SU-DHL-6 (cell line): Measurements from ENCODE around the gene DRC1.

Source experiments
- H2AFZ ChIP-seq: fragments of 200-600 bp; sonication (generic); 2 replicates; pipeline ENCODE4 v1.6.1; 2014; ENCODE audit warnings: low read depth, mild to moderate bottlenecking, moderate library complexity, mixed read lengths, antibody characterized with exemption, low read length; ENCODE audit not compliant: severe bottlenecking
- H3F3A ChIP-seq: fragments of 200-600 bp; shearing (Covaris generic); 2 replicates; pipeline ENCODE4 v1.6.0; 2016; ENCODE audit warnings: antibody characterized with exemption, mild to moderate bottlenecking; ENCODE audit not compliant: insufficient read depth
- H3K27ac ChIP-seq: fragments of 200-600 bp; sonication (generic); 2 replicates; pipeline ENCODE4 v1.5.1; 2016; ENCODE audit warnings: low read depth, mild to moderate bottlenecking, low read length, moderate library complexity, mixed read lengths
- H3K27me3 ChIP-seq: fragments of 200-600 bp; sonication (generic), shearing (Covaris generic); 2 replicates; pipeline ENCODE4 v1.6.0; 2014; ENCODE audit warnings: mild to moderate bottlenecking, low read length
- H3K36me3 ChIP-seq: fragments of 200-600 bp; sonication (generic); 2 replicates; pipeline ENCODE4 v1.6.1; 2014; ENCODE audit warnings: mild to moderate bottlenecking, low read length, mixed read lengths
- H3K4me2 ChIP-seq: fragments of 300-600, 200-600 bp; shearing (Covaris generic), sonication (generic); 2 replicates; pipeline ENCODE4 v1.6.0; 2014; ENCODE audit warnings: low read length, low read depth, mild to moderate bottlenecking; ENCODE audit not compliant: poor library complexity, severe bottlenecking
- H3K4me3 ChIP-seq: fragments of 200-600 bp; sonication (generic); 2 replicates; pipeline ENCODE4 v1.5.1; 2014; ENCODE audit warnings: antibody characterized with exemption, low read length, mild to moderate bottlenecking, mixed read lengths; ENCODE audit not compliant: insufficient read depth, poor library complexity, severe bottlenecking
- H3K79me2 ChIP-seq: fragments of 200-600 bp; sonication (generic); 2 replicates; pipeline ENCODE4 v1.6.1; 2014; ENCODE audit warnings: mild to moderate bottlenecking, low read length, moderate library complexity; ENCODE audit not compliant: insufficient read depth
- H3K9ac ChIP-seq: fragments of 200-600 bp; sonication (generic); 2 replicates; pipeline ENCODE4 v1.7.0; 2014; ENCODE audit warnings: mild to moderate bottlenecking, low read length
- H3K9me2 ChIP-seq: fragments of 200-600 bp; sonication (generic); replicated peaks from 2 replicates; pipeline ENCODE4 v1.6.1; 2014; ENCODE audit warnings: low read length; ENCODE audit not compliant: insufficient read depth
- H3K9me3 ChIP-seq: fragments of 200-600 bp; sonication (generic); 2 replicates; pipeline ENCODE4 v1.6.1; 2014; ENCODE audit warnings: low read length, mixed read lengths; ENCODE audit not compliant: insufficient read depth
- H4K20me1 ChIP-seq: fragments of 200-600 bp; sonication (generic); 2 replicates; pipeline ENCODE4 v1.6.1; 2014; ENCODE audit warnings: low read depth, mild to moderate bottlenecking, antibody characterized with exemption, low read length, moderate library complexity, mixed read lengths
- EZH2phosphoT487 ChIP-seq: fragments of 200-600 bp; sonication (generic), shearing (Covaris generic); conservative IDR thresholded peaks from 2 replicates; pipeline ENCODE4 v1.6.1; 2018; ENCODE audit warnings: mild to moderate bottlenecking, antibody characterized with exemption, low read length, moderate library complexity, mixed read lengths
- TF ChIP-seq, protein P1 (sequence below): fragments of 200-600 bp; sonication (generic); IDR thresholded peaks from one replicate; pipeline ENCODE4 v1.5.1; 2017; ENCODE audit warnings: antibody characterized with exemption, mild to moderate bottlenecking, low read length, moderate library complexity; ENCODE audit not compliant: insufficient read depth, poor library complexity, severe bottlenecking

DRC1 gene

GRCh38 chr2:26485099-26485498 is 83.4 kb downstream of the DRC1 start:
- no peaks in the 10 kb centered on the region for H3K9me3 ChIP-seq
- H2AFZ ChIP-seq: no peak overlapping the region
- no peak for TF ChIP-seq EZH2phosphoT487
- TF ChIP-seq, protein P1, sequence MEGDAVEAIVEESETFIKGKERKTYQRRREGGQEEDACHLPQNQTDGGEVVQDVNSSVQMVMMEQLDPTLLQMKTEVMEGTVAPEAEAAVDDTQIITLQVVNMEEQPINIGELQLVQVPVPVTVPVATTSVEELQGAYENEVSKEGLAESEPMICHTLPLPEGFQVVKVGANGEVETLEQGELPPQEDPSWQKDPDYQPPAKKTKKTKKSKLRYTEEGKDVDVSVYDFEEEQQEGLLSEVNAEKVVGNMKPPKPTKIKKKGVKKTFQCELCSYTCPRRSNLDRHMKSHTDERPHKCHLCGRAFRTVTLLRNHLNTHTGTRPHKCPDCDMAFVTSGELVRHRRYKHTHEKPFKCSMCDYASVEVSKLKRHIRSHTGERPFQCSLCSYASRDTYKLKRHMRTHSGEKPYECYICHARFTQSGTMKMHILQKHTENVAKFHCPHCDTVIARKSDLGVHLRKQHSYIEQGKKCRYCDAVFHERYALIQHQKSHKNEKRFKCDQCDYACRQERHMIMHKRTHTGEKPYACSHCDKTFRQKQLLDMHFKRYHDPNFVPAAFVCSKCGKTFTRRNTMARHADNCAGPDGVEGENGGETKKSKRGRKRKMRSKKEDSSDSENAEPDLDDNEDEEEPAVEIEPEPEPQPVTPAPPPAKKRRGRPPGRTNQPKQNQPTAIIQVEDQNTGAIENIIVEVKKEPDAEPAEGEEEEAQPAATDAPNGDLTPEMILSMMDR: no peak

DNA sequence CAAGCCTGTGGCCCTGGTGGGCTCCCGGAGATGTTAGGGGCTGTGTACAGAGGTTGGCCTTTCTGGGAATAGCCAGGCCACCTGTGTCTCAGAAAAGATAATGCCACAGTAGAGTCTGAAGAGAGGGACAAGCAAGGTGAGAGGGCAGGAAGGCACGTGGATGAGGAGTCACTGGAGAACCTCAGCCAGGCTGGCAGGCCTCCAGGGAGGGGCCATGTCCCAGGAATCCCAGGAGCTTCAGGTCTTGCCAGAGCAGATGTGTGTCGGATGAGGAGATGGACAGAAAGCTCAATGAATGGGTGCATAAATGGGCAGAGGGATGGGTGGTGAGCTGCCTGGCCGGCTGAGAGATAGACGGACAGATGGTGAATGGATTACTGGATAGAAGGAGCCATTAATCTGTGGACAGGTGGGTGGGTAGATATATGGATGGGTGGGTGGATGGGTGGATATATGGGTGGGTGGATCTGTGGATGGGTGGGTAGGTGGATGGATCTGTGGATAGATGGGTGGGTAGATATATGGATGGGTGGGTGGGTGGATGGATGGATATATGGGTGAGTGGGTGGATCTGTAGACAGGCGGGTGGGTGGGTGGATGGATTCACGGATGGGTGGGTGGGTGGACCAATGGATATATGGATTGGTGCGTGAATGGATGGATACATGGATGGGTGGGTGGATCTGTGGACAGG is 84.2 kb downstream of the DRC1 start:
- Histone ChIP-seq H2AFZ (no peak overlapping the region), H3K79me2 (no peaks in the 10 kb centered on the region), H3K9me2 (no peaks in the 10 kb centered on the region), H3K9ac (no peak overlapping the region), H3K9me3 (no peaks in the 10 kb centered on the region), H3K27ac (no peak overlapping the region), H3K4me3 (no peak overlapping the region), H3F3A (no peaks in the 10 kb centered on the region), H3K27me3 (no peaks in the 10 kb centered on the region), H3K4me2 (no peak overlapping the region), H3K36me3 (no peaks in the 10 kb centered on the region), H4K20me1 (no peaks in the 10 kb centered on the region)
- TF ChIP-seq, protein P1: no peak
- TF ChIP-seq EZH2phosphoT487: no peak

More at GRCh38 chr2:26485099-26485498, 83.4 kb downstream of the DRC1 start:
- Histone ChIP-seq H3K36me3 (no peaks in the 10 kb centered on the region), H3K27ac (no peak overlapping the region), H3K9me2 (no peaks in the 10 kb centered on the region), H3K9ac (no peak overlapping the region), H3K79me2 (no peaks in the 10 kb centered on the region), H3K4me2 (no peak overlapping the region), H4K20me1 (no peaks in the 10 kb centered on the region), H3F3A (no peaks in the 10 kb centered on the region), H3K27me3 (no peaks in the 10 kb centered on the region), H3K4me3 (no peak overlapping the region)

DNA sequence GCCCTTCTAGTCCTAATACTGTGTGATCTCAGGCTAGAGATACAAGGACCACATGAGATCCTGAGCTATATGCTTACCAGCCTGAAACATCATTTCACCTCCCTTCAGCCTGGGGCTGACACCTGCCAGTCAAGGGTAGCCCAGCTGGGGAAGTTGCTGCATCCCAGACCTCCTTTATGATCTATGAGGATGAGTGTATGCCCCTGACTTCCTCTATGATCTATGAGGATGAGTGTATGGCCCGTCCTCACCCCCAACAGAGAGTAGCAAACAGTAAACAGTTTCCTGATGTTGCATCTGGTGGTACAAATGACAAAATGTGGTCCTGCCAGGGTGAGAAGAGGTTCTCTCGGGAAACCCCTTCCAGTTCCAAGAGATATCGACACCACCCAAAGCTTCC is 85.1 kb downstream of the DRC1 start:
- Histone ChIP-seq H3F3A (no peaks in the 10 kb centered on the region), H3K79me2 (no peaks in the 10 kb centered on the region), H3K27ac (no peak overlapping the region), H3K9me2 (no peaks in the 10 kb centered on the region), H3K9me3 (no peaks in the 10 kb centered on the region), H3K9ac (no peak overlapping the region), H3K36me3 (no peaks in the 10 kb centered on the region), H3K4me2 (no peak overlapping the region), H3K4me3 (no peak overlapping the region), H4K20me1 (no peaks in the 10 kb centered on the region), H3K27me3 (no peaks in the 10 kb centered on the region), H2AFZ (no peak overlapping the region)
- no peak for TF ChIP-seq EZH2phosphoT487

GRCh38 chr2:26487192-26487591 is 85.5 kb downstream of the DRC1 start:
- Histone ChIP-seq H3F3A (no peaks in the 10 kb centered on the region), H3K27ac (no peak overlapping the region), H3K9me3 (no peaks in the 10 kb centered on the region), H4K20me1 (no peaks in the 10 kb centered on the region), H3K9me2 (no peaks in the 10 kb centered on the region), H3K36me3 (no peaks in the 10 kb centered on the region), H3K79me2 (no peaks in the 10 kb centered on the region), H3K4me3 (no peak overlapping the region), H3K4me2 (no peak overlapping the region), H3K9ac (no peak overlapping the region), H3K27me3 (no peaks in the 10 kb centered on the region), H2AFZ (no peak overlapping the region)
- TF ChIP-seq, protein P1: no peak
- no peak for TF ChIP-seq EZH2phosphoT487
